Smooth muscle cell (in vitro differentiated cells): ENCODE results near the gene C1orf210. TPM values are rescaled to one million over a fixed set of nuclear protein-coding genes. Genes with fewer than 3 reads are reported as not detected.
A peak's percentile ranks its signal among the peaks of the same experiment; 100 is the strongest.

Experiments
- DNase-seq: peaks from one replicate; lab custom pipeline; 2025; ENCODE audit not compliant: unreplicated experiment; lab: John Stamatoyannopoulos, UW
- H2AFZ ChIP-seq: fragments of 200-600 bp; sonication (generic); 2 replicates; pipeline ENCODE4 v1.6.0; 2016; ENCODE audit warnings: antibody characterized with exemption, low read depth, mild to moderate bottlenecking
- H3F3A ChIP-seq: fragments of 200-600 bp; sonication (generic); 2 replicates; pipeline ENCODE4 v1.6.0; 2017; ENCODE audit warnings: antibody characterized with exemption, low read depth
- H3K27ac ChIP-seq: fragments of 200-600 bp; sonication (generic); 2 replicates; pipeline ENCODE4 v1.5.1; 2016; ENCODE audit warnings: low read depth, mild to moderate bottlenecking
- H3K27me3 ChIP-seq: fragments of 200-600 bp; sonication (generic); 2 replicates; pipeline ENCODE4 v1.6.1; 2016; ENCODE audit warnings: low read depth, mild to moderate bottlenecking
- H3K36me3 ChIP-seq: fragments of 200-600 bp; sonication (generic); 2 replicates; pipeline ENCODE4 v1.5.1; 2016; ENCODE audit warnings: low read depth
- H3K4me1 ChIP-seq: fragments of 200-600 bp; sonication (generic); 2 replicates; pipeline ENCODE4 v1.5.1; 2016; ENCODE audit warnings: low read depth
- H3K4me2 ChIP-seq: fragments of 200-600 bp; sonication (generic); 2 replicates; pipeline ENCODE4 v1.6.0; 2016; ENCODE audit warnings: mild to moderate bottlenecking
- H3K4me3 ChIP-seq: fragments of 200-600 bp; sonication (generic); 2 replicates; pipeline ENCODE4 v1.5.1; 2016; ENCODE audit warnings: mild to moderate bottlenecking
- H3K79me2 ChIP-seq: fragments of 200-600 bp; sonication (generic); 2 replicates; pipeline ENCODE4 v1.6.0; 2016; ENCODE audit warnings: low read depth, mild to moderate bottlenecking
- H3K9ac ChIP-seq: fragments of 200-600 bp; sonication (generic); 2 replicates; pipeline ENCODE4 v1.6.0; 2016; ENCODE audit warnings: low read depth
- H3K9me3 ChIP-seq: fragments of 200-600 bp; sonication (generic); replicated peaks from 2 replicates; pipeline ENCODE4 v1.5.1; 2016; ENCODE audit warnings: low read depth
- H4K20me1 ChIP-seq: fragments of 200-600 bp; sonication (generic); 2 replicates; pipeline ENCODE4 v1.6.0; 2016; ENCODE audit warnings: low read depth
- CTCF ChIP-seq: fragments of 200-600 bp; sonication (generic); IDR thresholded peaks from 2 replicates; pipeline ENCODE4 v1.5.1; 2017; ENCODE audit warnings: borderline replicate concordance, mild to moderate bottlenecking, antibody characterized with exemption; ENCODE audit not compliant: insufficient read depth, poor library complexity, severe bottlenecking
- WGBS: methylation state at CpG from one replicate; pipeline ENCODE4 v1.1.7; 2016; ENCODE audit warnings: low lambda C conversion rate; 5-methylcytosine and 5-hydroxymethylcytosine counted together
- polyA plus RNA-seq: library from polyadenylated mRNA; unstranded; fragments of >200 nt; fragmentation: Nextera tagmentation; extraction: Ambion mirVana; gene quantifications from 2 replicates; pipeline ENCODE4 v1.2.1, GENCODE V29; 2016
- total RNA-seq: library from RNA; depleted of rRNA; stranded (reverse); fragments of >200 nt; gene quantifications from 2 replicates; pipeline ENCODE4 v1.2.3, GENCODE V29; 2014

Gene C1orf210
- total and polyA plus RNA-seq, 2 experiments from 2014 or later = 0.72 to 1.2 TPM

GRCh38 chr1:43271186-43272118, 13.9 kb downstream of the C1orf210 start:
- Histone ChIP-seq H3K4me2 (peak overlapping the region; percentile 81), H3K27ac (no peak overlapping the region), H2AFZ (no peak overlapping the region), H3K4me3 (peak overlapping the region; percentile 34), H3K9me3 (no peaks in the 10 kb centered on the region), H3K36me3 (no peaks in the 10 kb centered on the region), H3K27me3 (no peaks in the 10 kb centered on the region), H3F3A (no peaks in the 10 kb centered on the region), H3K79me2 (no peaks in the 10 kb centered on the region), H4K20me1 (no peaks in the 10 kb centered on the region), H3K4me1 (peaks cover 8% of the 10 kb centered on the region), H3K9ac (no peak overlapping the region)
- DNase-seq = no peak
- WGBS = 66% methylated on average over 12 of the region's 12 CpGs
- TF ChIP-seq CTCF = no peak

DNA sequence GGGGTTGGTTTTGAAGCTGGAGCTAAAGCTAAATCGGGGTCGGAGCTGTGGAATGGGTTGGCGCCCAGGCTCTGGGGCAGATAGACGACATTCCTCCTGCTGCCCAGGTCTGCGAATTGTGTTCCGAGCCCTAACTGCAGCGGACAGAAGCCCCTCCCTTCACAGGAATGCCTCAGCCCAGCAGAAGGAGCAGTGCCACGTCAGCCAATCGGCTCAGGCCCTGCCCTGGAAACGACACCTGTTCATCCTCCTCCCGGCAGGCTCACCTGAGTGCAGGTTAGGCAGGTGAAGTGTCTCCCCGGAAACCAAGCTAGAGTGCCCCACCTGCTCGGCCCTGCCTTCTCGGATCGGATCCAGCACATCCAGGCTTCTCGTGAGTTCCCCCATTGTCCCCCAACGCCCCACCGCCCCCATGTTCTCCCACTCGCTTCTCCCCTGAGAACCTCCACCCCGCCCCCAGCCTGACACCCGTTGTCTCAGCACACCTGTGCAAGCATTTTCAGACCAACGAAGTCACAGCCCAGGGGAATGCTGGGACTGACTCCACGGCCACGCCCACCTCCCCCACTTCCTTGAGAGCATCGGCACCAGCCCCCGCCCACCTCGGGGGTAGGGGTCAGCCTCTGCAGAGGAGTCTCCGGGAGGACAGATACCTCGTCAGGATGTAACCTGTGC, 14.8 kb downstream of the C1orf210 start:
- Histone ChIP-seq H3K27ac (no peak overlapping the region), H3K9me3 (no peaks in the 10 kb centered on the region), H3K36me3 (no peaks in the 10 kb centered on the region), H3K79me2 (no peaks in the 10 kb centered on the region), H3K9ac (no peak overlapping the region), H3K4me2 (peak overlapping the region; percentile 81), H4K20me1 (no peaks in the 10 kb centered on the region), H3K27me3 (no peaks in the 10 kb centered on the region), H3K4me3 (peak overlapping the region; percentile 34), H3K4me1 (peaks cover 8% of the 10 kb centered on the region), H3F3A (no peaks in the 10 kb centered on the region), H2AFZ (peak overlapping the region; percentile 58)
- 10% methylated on average over 26 of the region's 29 CpGs for WGBS
- TF ChIP-seq CTCF = no peak
- DNase-seq = no peak

GRCh38 chr1:43269627-43270375, 15.6 kb downstream of the C1orf210 start, which contains the start of gene TMEM125:
TSS of gene TMEM125 (plus strand) at chr1:43269983. CDS start at chr1:43272723, 2,740 bp downstream.
- H3K4me1 ChIP-seq = peaks cover 8% of the 10 kb centered on the region
- no peaks in the 10 kb centered on the region for H3K9me3 ChIP-seq
- no peak within 1 kb of the TSS for H3K9ac ChIP-seq
- H3F3A ChIP-seq = no peaks in the 10 kb centered on the region
- no peaks in the 10 kb centered on the region for H4K20me1 ChIP-seq
- no peaks in the 10 kb centered on the region for H3K79me2 ChIP-seq
- 88% methylated on average over 7 of the region's 7 CpGs for WGBS
- H2AFZ ChIP-seq = peak within 1 kb of the TSS; percentile 58
- no peak for TF ChIP-seq CTCF
- H3K4me3 ChIP-seq = peak within 1 kb of the TSS; percentile 34
- no peaks in the 10 kb centered on the region for H3K27me3 ChIP-seq
- DNase-seq = no peak
- H3K27ac ChIP-seq = no peak within 1 kb of the TSS
- H3K36me3 ChIP-seq = no peaks in the 10 kb centered on the region
- H3K4me2 ChIP-seq = peak within 1 kb of the TSS; percentile 81
